ENCODE data around the gene RGS5.

The RGS5 gene

DNA sequence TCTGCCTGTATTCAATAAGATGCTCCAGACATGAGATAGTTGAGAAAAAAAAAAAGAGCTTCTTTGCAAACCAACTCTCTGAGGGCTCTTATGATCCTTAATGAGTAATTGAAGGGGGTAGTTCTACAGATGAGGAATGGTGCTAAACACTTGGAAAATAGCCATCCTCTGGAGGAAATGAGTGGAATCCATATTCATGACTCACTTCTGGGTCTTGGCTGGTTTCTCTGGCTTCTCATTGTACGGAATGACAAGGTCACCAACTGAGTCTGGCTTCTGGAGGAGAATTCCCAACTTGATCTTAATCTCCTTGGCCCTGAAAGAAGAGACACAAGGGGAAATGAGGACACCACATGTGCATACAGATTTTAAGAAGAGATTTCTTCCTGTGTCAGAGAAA lies 34.7 kb downstream of the RGS5 start:
- peak; percentile 68 for ATAC-seq
- TF ChIP-seq ZNF8 (CRISPR knock-in tag; IDR thresholded peaks at IDR 0.05) (no peak), ZFP3 (CRISPR knock-in tag; IDR thresholded peaks at IDR 0.05) (no peak), TOX (CRISPR knock-in tag; IDR thresholded peaks at IDR 0.05; ENCODE audit: borderline replicate concordance) (peak; percentile 92), ISL1 (CRISPR knock-in tag; IDR thresholded peaks at IDR 0.05) (peak; percentile 87), SNAI2 (CRISPR knock-in tag; IDR thresholded peaks at IDR 0.05) (no peak), ZC3H10 (CRISPR knock-in tag; IDR thresholded peaks at IDR 0.05) (peak; percentile 58), PATZ1 (CRISPR knock-in tag; IDR thresholded peaks at IDR 0.05; ENCODE audit: borderline replicate concordance) (peak; percentile 76; the same call in 1 of the 2 replicates), ZNF565 (CRISPR knock-in tag; conservative IDR thresholded peaks at IDR 0.05; ENCODE audit: low read depth) (no peak), RARB (CRISPR knock-in tag; IDR thresholded peaks at IDR 0.05) (peak; percentile 91), ARNTL (CRISPR knock-in tag; IDR thresholded peaks at IDR 0.05; ENCODE audit: borderline replicate concordance, low read depth) (no peak), ZFP30 (CRISPR knock-in tag; IDR thresholded peaks at IDR 0.05) (no peak), TCF4 (CRISPR knock-in tag; IDR thresholded peaks at IDR 0.05; ENCODE audit: borderline replicate concordance) (no peak)

DNA sequence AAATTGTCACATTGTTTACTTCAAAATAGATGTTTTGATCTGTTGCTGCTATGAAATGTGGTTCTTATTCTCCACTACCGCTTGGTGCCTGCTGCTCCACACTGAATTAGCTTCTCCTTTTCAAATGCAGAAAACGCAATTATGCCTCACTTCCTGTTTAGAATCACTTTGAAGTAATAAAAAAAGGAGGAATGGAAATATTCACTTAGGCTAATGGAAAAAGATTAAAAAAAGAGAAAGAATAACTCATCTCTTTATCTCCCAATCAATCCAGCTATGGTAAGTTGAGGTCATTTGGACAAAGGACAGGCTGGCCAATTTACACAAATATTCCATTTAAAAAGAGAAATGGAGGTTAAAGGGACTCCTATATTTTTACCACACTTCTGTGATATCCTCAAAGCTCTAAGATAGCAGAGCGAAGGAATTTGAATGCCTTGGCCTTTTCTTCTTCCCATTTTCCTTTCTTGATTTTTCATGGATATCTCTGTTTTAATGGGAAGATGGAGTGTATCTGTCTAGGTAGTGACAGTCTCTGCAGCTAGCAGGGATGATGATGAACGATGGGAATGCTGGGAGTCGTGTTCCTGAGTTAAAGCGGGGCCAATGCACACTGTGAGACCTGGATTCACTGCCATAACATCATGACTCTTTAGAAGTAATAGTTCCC lies 35.7 kb downstream of the RGS5 start:
- TF ChIP-seq, protein P1, sequence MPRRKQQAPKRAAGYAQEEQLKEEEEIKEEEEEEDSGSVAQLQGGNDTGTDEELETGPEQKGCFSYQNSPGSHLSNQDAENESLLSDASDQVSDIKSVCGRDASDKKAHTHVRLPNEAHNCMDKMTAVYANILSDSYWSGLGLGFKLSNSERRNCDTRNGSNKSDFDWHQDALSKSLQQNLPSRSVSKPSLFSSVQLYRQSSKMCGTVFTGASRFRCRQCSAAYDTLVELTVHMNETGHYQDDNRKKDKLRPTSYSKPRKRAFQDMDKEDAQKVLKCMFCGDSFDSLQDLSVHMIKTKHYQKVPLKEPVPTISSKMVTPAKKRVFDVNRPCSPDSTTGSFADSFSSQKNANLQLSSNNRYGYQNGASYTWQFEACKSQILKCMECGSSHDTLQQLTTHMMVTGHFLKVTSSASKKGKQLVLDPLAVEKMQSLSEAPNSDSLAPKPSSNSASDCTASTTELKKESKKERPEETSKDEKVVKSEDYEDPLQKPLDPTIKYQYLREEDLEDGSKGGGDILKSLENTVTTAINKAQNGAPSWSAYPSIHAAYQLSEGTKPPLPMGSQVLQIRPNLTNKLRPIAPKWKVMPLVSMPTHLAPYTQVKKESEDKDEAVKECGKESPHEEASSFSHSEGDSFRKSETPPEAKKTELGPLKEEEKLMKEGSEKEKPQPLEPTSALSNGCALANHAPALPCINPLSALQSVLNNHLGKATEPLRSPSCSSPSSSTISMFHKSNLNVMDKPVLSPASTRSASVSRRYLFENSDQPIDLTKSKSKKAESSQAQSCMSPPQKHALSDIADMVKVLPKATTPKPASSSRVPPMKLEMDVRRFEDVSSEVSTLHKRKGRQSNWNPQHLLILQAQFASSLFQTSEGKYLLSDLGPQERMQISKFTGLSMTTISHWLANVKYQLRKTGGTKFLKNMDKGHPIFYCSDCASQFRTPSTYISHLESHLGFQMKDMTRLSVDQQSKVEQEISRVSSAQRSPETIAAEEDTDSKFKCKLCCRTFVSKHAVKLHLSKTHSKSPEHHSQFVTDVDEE (CRISPR knock-in tag; IDR thresholded peaks at IDR 0.05), result peak; percentile 85
- TF ChIP-seq, protein P2, sequence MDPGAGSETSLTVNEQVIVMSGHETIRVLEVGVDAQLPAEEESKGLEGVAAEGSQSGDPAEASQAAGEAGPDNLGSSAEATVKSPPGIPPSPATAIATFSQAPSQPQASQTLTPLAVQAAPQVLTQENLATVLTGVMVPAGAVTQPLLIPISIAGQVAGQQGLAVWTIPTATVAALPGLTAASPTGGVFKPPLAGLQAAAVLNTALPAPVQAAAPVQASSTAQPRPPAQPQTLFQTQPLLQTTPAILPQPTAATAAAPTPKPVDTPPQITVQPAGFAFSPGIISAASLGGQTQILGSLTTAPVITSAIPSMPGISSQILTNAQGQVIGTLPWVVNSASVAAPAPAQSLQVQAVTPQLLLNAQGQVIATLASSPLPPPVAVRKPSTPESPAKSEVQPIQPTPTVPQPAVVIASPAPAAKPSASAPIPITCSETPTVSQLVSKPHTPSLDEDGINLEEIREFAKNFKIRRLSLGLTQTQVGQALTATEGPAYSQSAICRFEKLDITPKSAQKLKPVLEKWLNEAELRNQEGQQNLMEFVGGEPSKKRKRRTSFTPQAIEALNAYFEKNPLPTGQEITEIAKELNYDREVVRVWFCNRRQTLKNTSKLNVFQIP (CRISPR knock-in tag; IDR thresholded peaks at IDR 0.05; ENCODE audit: borderline replicate concordance, low read depth), result no peak
- TF ChIP-seq ZFP3 (CRISPR knock-in tag; IDR thresholded peaks at IDR 0.05) (peak; percentile 71; the same call in 1 of the 2 replicates), TOX (CRISPR knock-in tag; IDR thresholded peaks at IDR 0.05; ENCODE audit: borderline replicate concordance) (no peak), PPARA (CRISPR knock-in tag; IDR thresholded peaks at IDR 0.05; ENCODE audit: borderline replicate concordance) (no peak), TCF4 (CRISPR knock-in tag; IDR thresholded peaks at IDR 0.05; ENCODE audit: borderline replicate concordance) (0 out of 2 replicates have a peak, but pooled peaks have one; percentile 45), CREB5 (CRISPR knock-in tag; IDR thresholded peaks at IDR 0.05; ENCODE audit: low read depth) (peak; percentile 62; the same call in 1 of the 2 replicates), PATZ1 (CRISPR knock-in tag; IDR thresholded peaks at IDR 0.05; ENCODE audit: borderline replicate concordance) (peak; percentile 8; the same call in 1 of the 2 replicates), ZNF70 (CRISPR knock-in tag; IDR thresholded peaks at IDR 0.05) (peak; percentile 48; the same call in 1 of the 2 replicates), RARB (CRISPR knock-in tag; IDR thresholded peaks at IDR 0.05) (peak; percentile 15; the same call in 1 of the 2 replicates), ZFP30 (CRISPR knock-in tag; IDR thresholded peaks at IDR 0.05) (no peak), ISL1 (CRISPR knock-in tag; IDR thresholded peaks at IDR 0.05) (peak; percentile 94), ARNTL (CRISPR knock-in tag; IDR thresholded peaks at IDR 0.05; ENCODE audit: borderline replicate concordance, low read depth) (0 out of 2 replicates have a peak, but pooled peaks have one; percentile 43), SNAI2 (CRISPR knock-in tag; IDR thresholded peaks at IDR 0.05) (0 out of 2 replicates have a peak, but pooled peaks have one; percentile 10), ESRRG (CRISPR knock-in tag; IDR thresholded peaks at IDR 0.05) (0 out of 2 replicates have a peak, but pooled peaks have one; percentile 19), OSR1 (CRISPR knock-in tag; IDR thresholded peaks at IDR 0.05) (0 out of 2 replicates have a peak, but pooled peaks have one; percentile 25), ZNF565 (CRISPR knock-in tag; conservative IDR thresholded peaks at IDR 0.05; ENCODE audit: low read depth) (no peak), ZC3H10 (CRISPR knock-in tag; IDR thresholded peaks at IDR 0.05) (peak; percentile 69; the same call in 1 of the 2 replicates), GLIS3 (CRISPR knock-in tag; IDR thresholded peaks at IDR 0.05) (no peak; the same call in 1 of the 2 replicates)
- TF ChIP-seq, protein P3, sequence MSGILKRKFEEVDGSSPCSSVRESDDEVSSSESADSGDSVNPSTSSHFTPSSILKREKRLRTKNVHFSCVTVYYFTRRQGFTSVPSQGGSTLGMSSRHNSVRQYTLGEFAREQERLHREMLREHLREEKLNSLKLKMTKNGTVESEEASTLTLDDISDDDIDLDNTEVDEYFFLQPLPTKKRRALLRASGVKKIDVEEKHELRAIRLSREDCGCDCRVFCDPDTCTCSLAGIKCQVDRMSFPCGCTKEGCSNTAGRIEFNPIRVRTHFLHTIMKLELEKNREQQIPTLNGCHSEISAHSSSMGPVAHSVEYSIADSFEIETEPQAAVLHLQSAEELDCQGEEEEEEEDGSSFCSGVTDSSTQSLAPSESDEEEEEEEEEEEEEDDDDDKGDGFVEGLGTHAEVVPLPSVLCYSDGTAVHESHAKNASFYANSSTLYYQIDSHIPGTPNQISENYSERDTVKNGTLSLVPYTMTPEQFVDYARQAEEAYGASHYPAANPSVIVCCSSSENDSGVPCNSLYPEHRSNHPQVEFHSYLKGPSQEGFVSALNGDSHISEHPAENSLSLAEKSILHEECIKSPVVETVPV (CRISPR knock-in tag; IDR thresholded peaks at IDR 0.05), result peak; percentile 60; the same call in 1 of the 2 replicates
- ATAC-seq, result peak; percentile 10

Measured in SK-N-SH treated with all-trans-retinoic acid at 6 μM for 48 hours (cell line).